CD4-positive, alpha-beta T cell treated with Interleukin-12 subunit alpha and Interleukin-12 subunit beta, for 1 hour (primary cell): ENCODE measurements around the gene UBXN7.
"Not testable (repeated sequence)": the region's sequence is repeated elsewhere in the genome, so short reads cannot be mapped to it uniquely, and the experiment has no call there.

Experiments
- DNase-seq: peaks from one replicate; pipeline ENCODE4 v3.0.0-alpha.2; 2020

UBXN7 gene

DNA sequence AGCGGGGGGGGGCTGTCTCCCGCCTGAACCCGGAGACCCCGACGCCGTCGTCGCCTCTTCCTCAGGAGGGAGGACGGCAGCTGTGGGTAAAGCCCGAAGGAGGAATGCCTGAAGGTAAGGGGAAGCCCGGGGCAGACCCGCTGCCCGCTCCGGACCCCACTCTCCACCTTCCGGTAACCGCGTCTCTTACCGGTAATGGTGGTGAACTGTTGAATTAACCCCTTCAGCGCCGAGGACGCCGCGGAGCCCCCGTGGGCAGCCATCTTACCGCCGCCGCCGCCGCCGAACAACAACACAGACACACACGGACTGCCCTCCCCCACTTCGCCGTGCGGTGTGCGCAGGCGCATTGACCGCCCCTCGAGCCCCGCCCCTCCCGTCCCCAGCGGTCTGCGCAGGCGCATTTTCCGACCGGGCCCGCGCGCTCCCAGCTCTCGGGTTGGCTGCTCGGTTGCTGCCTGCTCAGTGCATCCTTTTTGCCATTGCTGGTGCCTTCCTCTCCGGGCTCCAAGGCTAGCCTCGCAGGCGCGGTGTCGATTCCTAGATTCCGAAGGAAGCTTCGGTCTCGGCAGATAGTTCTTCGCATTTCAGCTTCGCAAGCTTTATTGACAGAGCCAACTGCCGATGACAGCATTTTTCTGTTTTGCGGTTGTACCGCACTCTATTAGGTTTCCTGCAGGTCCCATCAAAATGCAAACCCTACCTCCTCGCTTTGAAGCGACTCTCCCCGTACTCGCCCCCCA is at the start of gene UBXN7:
UBXN7 (minus strand) TSS at position 291 of the 743 bp plus-strand sequence; CDS start at position 263, 28 bp downstream.
- peak; percentile 97 for DNase-seq

DNA sequence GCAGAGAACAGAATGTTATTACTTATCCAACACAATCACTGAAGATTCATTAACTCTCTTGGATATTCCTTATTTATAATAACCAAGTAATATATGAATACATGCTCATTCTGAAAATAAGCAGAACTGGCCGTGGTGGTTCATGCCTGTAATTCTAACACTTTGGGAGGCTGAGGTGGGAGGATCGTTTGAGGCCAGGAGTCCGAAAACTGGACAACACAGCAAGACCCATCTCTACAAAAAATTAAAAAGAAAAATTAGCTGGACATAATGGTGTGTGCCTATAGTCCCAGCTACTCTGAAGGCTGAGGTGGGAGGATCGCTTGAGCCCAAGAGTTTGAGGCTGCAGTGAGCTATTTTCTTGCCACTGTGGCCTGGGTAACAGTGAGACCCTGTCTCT is 45.5 kb upstream of the UBXN7 start:
- no peak for DNase-seq

DNA sequence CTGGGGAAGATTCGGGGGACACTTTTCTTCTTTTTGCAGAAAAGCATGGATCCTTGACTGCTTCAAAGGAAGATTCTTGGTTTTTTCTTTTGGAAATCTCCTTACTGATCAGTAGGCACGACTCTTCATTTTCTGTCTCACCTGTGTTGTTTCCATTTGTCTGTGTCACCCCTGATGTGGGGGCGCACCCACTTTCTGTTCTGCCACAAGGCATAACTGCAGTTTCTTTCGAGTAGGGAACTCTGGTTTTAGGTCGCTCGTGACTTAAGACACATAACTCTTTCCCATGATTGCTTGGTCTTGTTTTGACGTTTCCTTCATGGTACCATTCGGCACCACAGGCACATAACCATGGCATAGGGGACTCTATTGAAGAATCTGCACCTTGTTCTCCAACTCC is 40.1 kb upstream of the UBXN7 start:
- DNase-seq: no peak

- DNase-seq: no peak
These were observed 39.3 kb upstream of the UBXN7 start for GRCh38 chr3:196471551-196471950.

GRCh38 chr3:196470182-196470581 is 38.0 kb upstream of the UBXN7 start:
- DNase-seq: not testable (repeated sequence)

DNA sequence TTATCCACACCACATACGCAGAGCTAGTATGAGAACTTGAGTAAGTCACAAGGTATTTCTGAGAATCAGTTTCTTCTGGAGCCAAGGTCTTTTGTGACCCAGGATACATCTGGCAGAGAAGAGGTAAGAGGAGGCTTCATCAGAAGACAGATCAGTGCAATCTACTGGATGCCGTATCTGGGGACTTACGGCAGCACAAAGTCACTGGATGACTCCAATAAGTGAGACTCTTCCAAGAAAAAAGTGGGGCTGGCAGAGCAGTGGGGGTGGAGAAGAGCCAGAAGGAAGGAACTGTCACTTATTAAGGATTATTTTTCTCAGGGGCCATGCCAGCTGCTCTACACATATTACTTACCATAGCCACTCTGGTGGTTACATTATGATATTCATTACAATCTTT is 31.6 kb upstream of the UBXN7 start:
- no peak for DNase-seq

- DNase-seq: no peak
These were observed 31.2 kb upstream of the UBXN7 start for GRCh38 chr3:196463478-196463756.

- DNase-seq: not testable (repeated sequence)
These were observed 30.7 kb upstream of the UBXN7 start for GRCh38 chr3:196462680-196463477.

GRCh38 chr3:196458063-196458462 is 25.8 kb upstream of the UBXN7 start:
- no peak for DNase-seq

- DNase-seq: peak; percentile 34
These were observed 25.2 kb upstream of the UBXN7 start for GRCh38 chr3:196457470-196457869.

DNA sequence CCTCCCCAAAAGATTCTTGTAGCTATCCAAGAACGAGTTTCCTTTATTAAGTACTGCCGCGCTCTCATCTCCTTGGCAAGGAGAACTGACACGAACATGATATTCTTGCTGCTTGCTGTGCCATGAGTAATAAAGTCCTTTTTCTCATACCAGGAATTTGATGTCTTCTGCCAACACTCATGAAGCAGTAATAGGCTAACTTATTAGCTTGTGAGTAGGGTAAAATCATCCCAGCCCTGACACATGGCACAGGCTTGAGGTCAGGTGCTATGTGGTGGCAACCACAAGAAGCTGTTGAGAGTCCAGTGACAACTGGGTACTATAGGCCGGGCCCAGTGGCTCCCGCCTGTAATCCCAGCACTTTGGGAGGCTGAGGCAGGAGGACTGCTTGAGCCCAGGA is 22.7 kb upstream of the UBXN7 start:
- no peak for DNase-seq

DNA sequence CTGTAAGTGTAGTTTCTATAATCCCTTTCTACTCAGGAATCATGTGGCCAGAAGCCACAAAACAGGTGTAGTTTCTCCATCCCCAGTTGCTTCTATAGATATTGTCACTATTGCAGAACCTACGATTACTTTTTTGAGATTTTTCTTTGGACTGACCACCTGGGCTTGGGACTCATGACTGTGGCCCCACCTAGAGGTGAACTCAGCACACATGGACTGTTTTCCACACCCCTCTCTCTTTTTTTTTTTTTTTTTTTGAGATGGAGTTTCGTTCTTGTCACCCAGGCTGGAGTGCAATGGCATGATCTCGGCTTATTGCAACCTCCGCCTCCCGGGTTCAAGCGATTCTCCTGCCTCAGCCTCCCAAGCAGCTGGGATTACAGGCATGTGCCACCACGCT is 13.2 kb upstream of the UBXN7 start:
- not testable (repeated sequence) for DNase-seq

DNA sequence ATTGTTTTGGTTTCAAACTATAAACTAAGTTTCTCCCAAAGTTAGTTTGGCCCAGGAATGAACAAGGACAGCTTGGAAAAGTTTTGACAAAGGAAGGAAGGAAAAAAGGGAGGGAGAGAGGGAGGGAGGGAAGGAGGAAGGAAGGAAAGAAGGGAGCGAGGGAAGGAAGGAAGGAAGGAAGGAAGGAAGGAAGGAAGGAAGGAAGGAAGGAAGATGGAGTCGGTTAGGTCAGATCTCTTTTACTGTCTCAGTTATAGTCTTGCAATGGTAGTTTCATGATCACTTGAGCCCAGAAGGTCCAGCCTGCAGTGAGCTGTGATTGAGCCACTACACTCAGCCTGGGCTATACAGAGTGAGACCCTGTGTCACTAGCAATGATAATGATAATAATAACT is 12.3 kb upstream of the UBXN7 start:
- DNase-seq: no peak

DNA sequence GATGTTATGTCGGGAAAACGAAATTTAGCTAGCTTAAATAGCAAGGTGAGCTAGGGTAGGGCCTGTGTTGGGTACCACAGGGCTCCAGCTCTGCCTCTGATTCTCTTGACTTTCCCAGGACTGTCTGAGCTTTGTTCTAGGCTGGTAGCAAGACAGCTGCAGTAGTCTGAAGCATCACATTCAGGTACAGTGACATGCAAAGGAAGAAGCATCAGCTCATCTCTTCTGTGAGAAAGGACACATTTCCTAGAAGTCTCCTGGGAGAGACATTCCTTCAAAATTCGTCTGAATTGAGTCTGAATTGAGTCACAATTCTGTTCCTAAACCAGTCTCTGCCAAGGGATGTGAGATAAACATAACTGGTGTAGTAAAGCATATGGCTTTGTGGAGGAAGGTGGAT is 8.5 kb upstream of the UBXN7 start:
- DNase-seq: no peak

DNA sequence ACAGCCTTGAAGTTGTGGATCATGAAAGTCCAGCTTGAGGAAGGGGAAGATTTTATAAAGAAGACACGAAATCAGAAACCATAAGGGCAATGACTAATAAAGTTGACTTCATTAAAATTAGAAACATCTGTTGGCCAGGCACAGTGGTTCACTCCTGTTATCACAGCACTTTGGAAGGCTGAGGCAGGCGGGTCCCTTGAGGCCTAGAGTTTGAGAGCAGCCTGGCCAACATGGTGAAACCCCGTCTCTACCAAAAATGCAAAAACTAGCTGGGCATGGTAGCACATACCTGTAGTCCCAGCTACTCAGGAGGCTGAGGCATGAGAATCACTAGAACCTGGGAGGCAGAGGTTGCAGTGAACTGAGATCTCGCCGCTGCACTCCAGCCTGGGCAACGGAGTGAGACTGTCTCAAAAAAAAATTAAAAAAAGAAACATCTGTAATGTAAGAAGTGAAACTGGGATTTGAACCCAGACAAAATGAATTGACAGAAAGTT is 7.9 kb upstream of the UBXN7 start:
- DNase-seq: no peak

DNA sequence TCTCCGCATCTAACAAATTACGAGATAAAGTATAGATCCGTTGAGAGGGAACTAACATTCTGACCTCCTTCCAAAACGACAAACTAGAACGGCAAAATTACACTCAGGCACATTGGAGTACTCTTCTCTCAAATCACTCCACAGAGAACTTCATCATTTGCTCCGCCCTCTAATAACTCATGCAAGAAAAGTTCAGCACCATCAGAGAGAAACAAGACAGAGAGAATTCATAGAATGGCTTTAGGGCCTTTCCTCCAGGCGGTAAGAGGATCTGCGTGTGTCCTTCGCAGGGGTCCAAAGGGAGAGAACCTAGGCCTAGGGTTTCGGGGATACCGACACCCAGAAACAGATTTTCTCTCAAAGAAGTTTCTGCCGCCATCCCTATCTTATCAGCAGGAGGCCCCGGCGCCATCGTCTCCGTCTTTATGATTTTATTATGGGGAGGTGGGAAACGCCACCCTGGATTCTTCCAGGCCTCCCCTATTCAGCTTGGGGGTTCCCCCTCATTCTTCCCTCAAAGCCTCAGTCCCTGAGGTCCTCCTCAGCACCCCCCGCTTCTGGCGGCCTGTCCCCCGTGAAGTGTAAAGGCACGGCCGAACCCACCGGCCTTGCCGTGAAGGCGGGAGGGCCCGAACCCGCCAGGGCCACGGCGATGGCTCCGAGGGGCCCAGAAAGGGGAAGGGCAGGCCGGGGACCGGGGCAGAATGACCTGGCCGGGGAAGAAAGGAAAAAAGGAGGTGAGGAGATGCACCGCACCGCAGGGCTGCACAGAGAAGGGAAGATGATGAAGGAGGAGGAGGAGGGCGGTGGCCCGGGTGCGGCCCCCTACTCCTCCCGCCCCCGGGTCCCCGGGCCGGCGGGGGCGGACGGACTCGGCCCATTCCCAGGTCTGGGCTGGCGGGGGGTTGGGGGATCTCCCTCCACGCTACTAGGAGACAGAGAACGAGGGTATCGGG is 768 bp downstream of the UBXN7 start:
- DNase-seq: peak; percentile 37

DNA sequence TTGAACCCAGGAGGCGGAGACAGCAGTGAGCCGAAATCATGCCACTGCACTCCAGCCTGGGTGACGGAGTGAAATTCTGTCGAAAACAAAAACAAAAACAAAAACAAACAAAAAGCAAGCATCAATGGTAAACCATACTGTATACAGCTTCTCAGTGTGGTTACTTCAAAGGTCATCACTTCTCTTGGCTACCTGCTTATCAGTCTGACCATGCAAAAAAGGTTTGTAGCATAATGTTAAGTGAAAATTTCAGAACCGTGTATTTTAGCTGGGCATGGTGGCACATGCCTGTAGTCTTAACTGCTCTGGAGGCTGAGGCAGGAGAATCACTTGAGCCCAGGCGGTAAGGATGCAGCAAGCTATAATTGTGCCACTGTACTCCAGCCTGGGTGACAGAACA is 4.2 kb downstream of the UBXN7 start:
- DNase-seq: no peak

DNA sequence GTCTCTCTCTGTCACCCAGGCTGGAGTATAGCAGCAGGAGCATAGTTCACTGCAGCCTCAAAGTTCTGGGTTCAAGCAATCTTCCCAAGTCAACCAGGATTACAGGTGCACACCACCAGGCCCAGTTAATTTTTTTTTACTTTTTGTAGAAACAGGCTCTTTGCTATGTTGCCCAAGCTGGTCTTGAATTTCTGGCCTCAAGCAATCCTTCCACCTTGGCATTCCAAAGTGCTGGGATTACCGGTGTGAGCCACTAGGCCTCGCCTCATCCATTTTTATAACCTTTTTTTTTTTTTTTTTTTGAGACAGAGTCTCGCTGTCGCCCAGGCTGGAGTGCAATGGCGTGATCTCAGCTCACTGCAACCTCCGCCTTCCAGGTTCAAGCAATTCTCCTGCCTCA is 7.8 kb downstream of the UBXN7 start:
- not testable (repeated sequence) for DNase-seq

DNA sequence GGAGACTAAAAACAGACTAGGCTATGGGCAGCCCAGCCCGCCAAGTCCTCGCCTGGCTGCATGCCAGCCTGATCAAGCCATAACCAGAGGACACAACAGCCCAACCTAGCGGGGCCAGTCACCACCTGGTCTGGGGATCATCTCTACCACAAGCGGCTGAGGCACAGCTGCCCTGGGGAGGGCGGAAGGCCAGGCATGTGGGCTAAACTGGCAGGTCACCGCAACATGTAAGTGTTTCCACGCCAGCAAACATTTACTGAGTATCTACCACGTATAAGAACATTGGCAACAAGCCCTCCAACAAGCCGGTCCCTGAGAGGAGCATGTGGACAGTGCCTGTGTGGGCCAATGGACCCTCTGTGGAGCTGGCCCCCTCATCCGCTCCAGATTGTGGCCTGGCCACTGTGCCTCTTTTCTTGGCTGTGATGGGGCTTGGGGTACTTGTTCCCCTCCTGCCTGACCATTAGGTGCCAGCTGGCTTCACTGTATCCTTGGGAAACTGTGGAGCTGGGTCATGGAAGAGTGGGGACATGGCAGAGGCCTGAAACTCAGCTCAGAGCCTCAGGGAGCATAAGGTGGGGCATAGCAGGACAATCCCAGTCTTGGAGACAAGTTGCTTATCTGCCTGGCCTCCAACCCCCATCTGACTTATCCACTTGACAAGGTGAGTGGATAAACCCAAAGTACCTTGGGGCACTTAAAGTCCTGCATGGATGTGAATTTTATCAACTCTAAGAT is 9.0 kb downstream of the UBXN7 start:
- DNase-seq: no peak

GRCh38 chr3:196421668-196422067 is 10.6 kb downstream of the UBXN7 start:
- DNase-seq: not testable (repeated sequence)

DNA sequence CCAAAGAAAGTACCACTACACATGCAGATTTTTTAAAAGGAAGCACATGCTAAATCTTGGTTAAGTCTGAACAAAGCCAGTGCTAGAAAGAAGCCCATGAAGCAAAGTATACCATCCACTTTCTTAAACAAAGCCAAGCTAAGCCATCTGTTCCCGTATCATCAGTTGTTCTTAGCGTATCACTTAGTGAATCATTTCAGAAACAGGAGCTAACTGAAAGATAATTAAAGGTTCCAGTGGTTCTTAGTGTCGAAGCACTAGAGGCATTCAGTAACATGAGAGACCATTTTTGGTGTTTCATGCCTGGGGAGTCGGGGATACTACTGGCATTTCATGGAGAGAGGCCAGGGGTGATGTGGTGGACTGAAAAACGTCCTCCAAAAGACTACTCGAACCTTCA is 12.8 kb downstream of the UBXN7 start:
- no peak for DNase-seq

- DNase-seq: no peak
These were observed 13.6 kb downstream of the UBXN7 start for GRCh38 chr3:196418601-196419000.

DNA sequence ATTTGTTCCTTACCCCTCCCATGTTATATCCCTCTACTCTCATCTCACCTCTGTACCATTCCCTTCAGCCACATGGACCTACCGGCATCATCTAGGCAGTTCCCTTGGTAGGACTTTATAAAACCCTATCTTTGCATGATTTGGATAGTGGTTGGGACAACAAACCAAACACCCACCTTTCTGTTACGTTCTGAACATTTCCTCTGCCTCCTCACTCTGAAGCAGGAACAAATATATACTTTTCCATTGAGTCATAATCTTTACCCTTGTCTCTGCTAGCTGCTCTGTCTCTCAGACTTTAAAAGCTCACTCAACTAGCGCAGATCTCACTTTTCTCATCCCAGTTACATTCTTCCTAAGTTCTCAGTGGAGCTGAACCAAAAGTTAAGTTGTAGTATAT is 17.8 kb downstream of the UBXN7 start:
- DNase-seq: no peak
